A549 treated with AZD9567 at 1 μM for 4 hours (cell line): ENCODE data around the gene KRTAP19-2. TPM values are rescaled to one million over a fixed set of nuclear protein-coding genes. Genes with fewer than 3 reads are reported as not detected.

Experiments
- total RNA-seq: library from RNA; stranded (reverse); fragments of 200-300 nt; extraction: Qiagen RNA extraction; gene quantifications from 5 replicates; pipeline ENCODE4 v1.2.3, GENCODE V29; 2022; ENCODE audit not compliant: insufficient read depth

The KRTAP19-2 gene, protein sequence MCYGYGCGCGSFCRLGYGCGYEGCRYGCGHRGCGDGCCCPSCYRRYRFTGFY
- total RNA-seq: not detected in 5 replicates

DNA sequence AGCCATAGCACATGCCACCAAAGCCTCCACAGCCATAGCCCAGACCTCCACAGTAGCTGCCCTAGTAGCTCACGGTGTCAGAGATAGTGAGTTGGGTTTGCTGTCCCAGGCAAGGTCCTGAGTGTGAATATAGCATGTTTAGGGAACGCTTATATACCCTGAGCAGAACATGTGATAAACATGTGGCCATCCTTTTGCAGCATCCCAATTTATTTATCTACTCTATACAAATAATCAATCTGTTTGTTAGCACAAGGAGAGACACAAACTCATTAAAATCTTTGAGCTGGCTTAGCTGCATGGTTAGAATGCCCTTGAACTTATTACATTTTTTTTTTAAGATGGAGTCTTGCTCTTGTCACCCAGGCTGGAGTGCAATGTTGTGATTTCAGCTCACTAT is at the start of gene KRTAP19-2:
KRTAP19-2 (minus strand) TSS at position 101 of the 400 bp plus-strand sequence; CDS start at position 13, 88 bp downstream.

DNA sequence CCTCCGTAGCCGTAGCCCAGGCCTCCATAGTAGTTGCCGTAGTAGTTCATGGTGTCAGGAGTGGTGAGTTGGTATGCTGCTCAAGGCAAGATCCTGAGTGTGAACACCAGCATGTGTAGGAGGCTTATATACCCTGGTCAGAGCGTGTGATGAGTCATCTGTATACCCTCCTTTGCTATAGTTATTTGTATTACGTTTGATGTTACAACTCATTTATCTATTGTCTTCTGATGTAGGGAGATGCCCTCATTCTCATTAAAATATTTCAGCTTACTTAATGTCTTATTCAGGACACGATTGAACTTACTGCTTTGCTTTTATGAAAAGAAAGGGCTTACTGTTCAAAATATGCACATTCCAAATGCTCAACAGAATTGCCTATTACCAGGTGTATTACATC is 14.8 kb upstream of the KRTAP19-2 start, which contains the start of gene KRTAP19-5:
KRTAP19-5 (minus strand) TSS at position 101 of the 400 bp plus-strand sequence; CDS start at position 50, 51 bp downstream.

DNA sequence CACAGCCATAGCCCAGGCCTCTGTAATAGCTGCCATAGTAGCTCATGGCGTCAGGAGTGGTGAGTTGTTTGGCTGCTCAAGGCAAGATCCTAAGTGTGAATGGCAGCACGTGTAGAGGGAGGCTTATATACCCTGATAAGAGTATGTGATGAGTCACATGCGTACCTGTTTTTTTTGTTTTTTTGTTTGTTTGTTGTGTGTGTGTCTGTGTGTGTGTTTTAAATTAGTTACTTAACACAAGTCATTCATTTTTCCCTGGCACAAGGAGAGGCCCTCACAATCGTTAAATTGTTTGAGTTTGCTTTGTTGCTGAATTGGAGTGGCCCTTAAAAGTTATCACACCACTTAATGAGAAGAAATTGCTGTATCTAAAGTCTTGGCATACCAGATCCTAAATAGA is 9.8 kb upstream of the KRTAP19-2 start, which contains the start of gene KRTAP19-4:
KRTAP19-4 (minus strand) TSS at position 101 of the 400 bp plus-strand sequence; CDS start at position 46, 55 bp downstream.

DNA sequence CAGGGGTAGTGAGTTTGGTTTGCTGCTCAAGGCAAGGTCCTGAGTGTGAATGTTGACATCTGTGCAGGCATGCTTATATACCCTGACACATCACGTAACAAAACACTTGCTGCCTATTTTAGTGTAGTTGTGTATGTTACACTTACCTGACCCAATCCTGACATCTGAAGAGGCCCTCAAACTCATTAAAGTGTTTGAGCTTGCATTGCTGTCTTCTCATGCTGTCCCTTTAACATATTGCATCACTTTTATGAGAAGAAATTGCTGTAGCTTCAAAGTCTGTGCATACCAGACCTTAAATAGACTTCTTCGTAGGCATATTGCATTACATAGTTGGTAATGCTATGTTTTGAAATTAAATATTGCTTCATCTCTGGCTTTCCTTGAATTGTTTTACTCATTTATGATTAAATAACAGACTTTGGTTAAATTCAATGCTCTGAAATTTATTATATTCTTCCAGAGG is 4.8 kb upstream of the KRTAP19-2 start, which contains the start of gene KRTAP19-3:
KRTAP19-3 (minus strand) TSS at position 51 of the 466 bp plus-strand sequence. CDS start 56 bp downstream, outside the sequence.

DNA sequence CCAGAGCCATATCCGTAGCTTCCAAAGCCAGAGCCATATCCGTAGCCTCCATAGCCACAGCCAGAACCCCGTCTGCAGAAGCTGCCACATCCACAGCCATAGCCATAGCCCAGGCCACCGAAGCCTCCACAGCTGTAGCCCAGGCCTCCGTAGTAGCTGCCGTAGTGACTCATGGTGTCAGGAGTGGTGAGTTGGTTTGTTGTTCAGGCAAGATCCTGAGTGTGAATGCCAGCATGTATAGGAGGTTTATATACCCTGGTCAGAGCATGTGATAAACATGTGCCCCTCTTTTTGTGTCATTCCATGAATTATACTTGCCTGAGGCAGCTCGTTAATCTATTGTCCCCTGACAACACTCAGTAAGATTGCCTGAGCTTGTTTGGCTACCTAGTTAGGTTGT is 7.1 kb downstream of the KRTAP19-2 start, which contains the start of gene KRTAP19-1:
KRTAP19-1 (minus strand) TSS at position 223 of the 400 bp plus-strand sequence; CDS start at position 173, 50 bp downstream.

DNA sequence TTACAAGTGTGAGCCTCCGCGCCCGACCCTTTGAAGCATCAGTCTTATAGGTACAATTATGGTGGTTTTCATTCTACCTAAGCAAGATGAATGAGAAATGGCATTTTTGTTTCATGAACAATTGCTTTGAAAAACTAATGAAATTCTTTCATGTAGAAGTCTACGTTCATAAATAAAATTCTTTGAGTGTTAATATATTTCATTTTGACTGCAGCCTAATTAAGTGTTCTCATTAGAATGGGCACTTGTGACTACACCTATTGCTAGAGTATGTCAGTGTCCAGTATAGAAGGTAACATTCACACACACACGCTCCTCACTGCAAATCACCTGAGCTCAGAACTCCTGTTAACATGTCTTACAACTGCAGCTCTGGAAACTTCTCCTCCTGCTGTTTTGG is 47.3 kb downstream of the KRTAP19-2 start, which contains the start of gene KRTAP15-1:
KRTAP15-1 (plus strand) TSS at position 301 of the 400 bp plus-strand sequence; CDS start at position 354, 53 bp downstream.

Other genes starting within 250 kb of the KRTAP19-2 start
- not detected in 5 replicates for gene KRTAP24-1, start 204.5 kb downstream of the KRTAP19-2 start, total RNA-seq
- gene KRTAP25-1, start 197.9 kb downstream of the KRTAP19-2 start, total RNA-seq: not detected in 5 replicates
- not detected in 5 replicates for gene KRTAP26-1, start 167.1 kb downstream of the KRTAP19-2 start, total RNA-seq
- gene KRTAP27-1, start 149.7 kb downstream of the KRTAP19-2 start, total RNA-seq: not detected in 5 replicates
- gene KRTAP23-1, start 138.8 kb downstream of the KRTAP19-2 start, total RNA-seq: not detected in 5 replicates
- gene KRTAP13-2, start 115.2 kb downstream of the KRTAP19-2 start, total RNA-seq: 0.09 TPM in 1 of 5 replicates, not detected in the others
- gene KRTAP13-1, start 91.4 kb downstream of the KRTAP19-2 start, total RNA-seq: not detected in 5 replicates
- gene KRTAP13-3, start 61.5 kb downstream of the KRTAP19-2 start, total RNA-seq: not detected in 5 replicates
- not detected in 5 replicates for gene KRTAP13-4, start 57.2 kb downstream of the KRTAP19-2 start, total RNA-seq
- not detected in 5 replicates for gene KRTAP15-1, start 47.2 kb downstream of the KRTAP19-2 start, total RNA-seq
- not detected in 5 replicates for gene KRTAP19-1, start 7.1 kb downstream of the KRTAP19-2 start, total RNA-seq
- not detected in 5 replicates for gene KRTAP19-3, start 4.6 kb upstream of the KRTAP19-2 start, total RNA-seq
- gene KRTAP19-4, start 9.7 kb upstream of the KRTAP19-2 start, total RNA-seq: not detected in 5 replicates
- not detected in 5 replicates for gene KRTAP19-5, start 14.7 kb upstream of the KRTAP19-2 start, total RNA-seq
- gene KRTAP19-6, start 54.4 kb upstream of the KRTAP19-2 start, total RNA-seq: not detected in 5 replicates
- gene KRTAP19-7, start 73.9 kb upstream of the KRTAP19-2 start, total RNA-seq: not detected in 5 replicates
- not detected in 5 replicates for gene KRTAP22-2, start 103.0 kb upstream of the KRTAP19-2 start, total RNA-seq
- gene KRTAP6-3, start 105.0 kb upstream of the KRTAP19-2 start, total RNA-seq: not detected in 5 replicates
- not detected in 5 replicates for gene KRTAP6-2, start 111.5 kb upstream of the KRTAP19-2 start, total RNA-seq
- gene KRTAP22-1, start 113.7 kb upstream of the KRTAP19-2 start, total RNA-seq: not detected in 5 replicates
- not detected in 5 replicates for gene KRTAP6-1, start 126.5 kb upstream of the KRTAP19-2 start, total RNA-seq
- gene KRTAP20-1, start 129.0 kb upstream of the KRTAP19-2 start, total RNA-seq: not detected in 5 replicates
- gene KRTAP20-4, start 133.2 kb upstream of the KRTAP19-2 start, total RNA-seq: not detected in 5 replicates
- gene KRTAP20-2, start 147.8 kb upstream of the KRTAP19-2 start, total RNA-seq: not detected in 5 replicates
- gene KRTAP20-3, start 155.4 kb upstream of the KRTAP19-2 start, total RNA-seq: not detected in 5 replicates
- not detected in 5 replicates for gene KRTAP21-3, start 231.3 kb upstream of the KRTAP19-2 start, total RNA-seq